Middle frontal gyrus (tissue), 1 donor: ENCODE results near the gene HS2ST1.

ENCODE experiments used
- DNase-seq: peaks from one replicate; pipeline ENCODE4 v3.0.0-alpha.2; 2015; ENCODE audit warnings: low spot score; ENCODE audit errors: extremely low spot score

HS2ST1 gene

DNA sequence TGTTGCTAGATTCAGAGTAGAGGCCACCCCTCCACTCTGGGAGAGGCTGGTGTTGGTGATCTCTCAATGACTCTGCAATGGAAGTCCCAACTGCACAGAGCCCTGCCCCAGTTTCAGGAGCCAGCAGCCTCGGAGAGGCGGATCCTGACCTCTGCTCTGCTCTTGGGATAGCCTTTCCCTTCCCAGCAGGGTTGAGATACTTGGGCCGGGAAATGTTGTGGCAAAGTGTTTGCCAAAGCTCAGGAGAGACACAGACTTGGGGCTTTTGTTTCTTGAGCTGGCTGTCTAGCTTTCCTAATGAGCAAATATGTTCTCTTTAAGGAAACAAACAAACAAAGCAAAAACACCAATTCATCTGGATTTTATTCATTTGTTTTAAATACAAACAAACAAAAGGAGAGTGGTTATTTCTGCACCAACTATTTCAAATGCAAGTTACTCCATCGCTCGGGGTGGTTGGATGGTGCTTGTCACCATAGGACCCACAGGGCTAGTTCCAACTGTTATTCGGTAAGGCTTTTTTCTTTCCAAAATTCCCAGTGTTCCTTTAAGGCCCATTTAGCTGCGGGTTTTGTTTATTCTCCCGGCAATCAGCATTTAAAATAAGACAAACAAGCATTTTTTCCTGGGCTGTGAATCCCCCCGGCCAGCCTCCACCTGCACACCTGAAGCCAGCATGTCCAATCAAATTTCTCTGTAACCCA is 220.3 kb downstream of the HS2ST1 start:
- DNase-seq, result no peak

DNA sequence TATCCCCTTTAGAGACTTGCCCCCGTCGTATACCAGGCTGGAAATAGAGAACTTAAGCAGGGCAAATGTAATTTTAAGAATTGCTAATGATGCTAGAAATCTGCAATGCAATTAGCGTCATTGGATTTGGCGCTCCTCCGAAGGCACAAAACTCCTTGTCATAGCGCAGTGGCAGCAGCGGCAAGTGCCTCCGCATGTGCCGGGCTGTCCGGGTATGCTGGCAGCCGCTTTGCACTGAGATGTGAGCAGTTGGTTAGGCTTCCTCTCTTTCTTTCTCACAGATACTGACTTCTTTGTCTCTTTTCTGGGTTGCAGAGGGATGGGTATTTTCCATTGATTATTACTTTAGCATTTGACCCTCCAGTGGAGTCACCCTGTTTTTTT is 220.9 kb downstream of the HS2ST1 start:
- peak; percentile 82 for DNase-seq

DNA sequence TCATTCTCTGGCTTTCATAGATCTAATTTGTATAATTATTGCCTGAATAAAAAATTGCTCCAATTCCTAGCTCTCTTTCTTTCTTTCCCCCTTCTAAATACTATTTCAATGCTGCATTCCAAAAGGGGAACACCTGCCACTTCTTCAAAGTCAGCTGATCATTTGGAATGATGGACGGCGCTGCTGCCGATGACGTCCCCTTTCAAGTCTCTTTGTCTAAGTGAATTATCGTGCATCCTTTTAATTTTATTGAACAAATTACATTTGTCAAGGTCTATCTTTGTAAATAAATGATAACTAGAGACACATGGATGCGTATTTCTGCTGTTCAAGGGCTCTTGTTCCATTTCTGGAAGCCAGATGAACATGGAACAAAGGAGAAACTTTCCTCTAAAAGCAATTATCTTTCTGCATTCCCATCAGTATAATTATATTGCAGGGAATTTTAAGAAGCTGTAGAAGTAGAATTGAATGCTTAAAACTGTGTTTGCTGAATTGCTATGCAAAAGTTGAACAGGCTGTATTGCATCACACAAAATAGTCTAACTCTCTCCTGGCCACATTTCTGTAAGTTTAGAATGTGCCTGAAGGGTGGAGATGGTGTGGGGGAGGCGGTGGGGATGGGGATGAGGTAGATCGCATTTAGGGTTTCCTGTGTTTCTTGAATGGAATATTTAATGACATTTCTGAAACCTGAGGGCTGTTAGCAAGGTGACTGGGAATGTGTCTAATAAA is 222.3 kb downstream of the HS2ST1 start:
- no peak for DNase-seq

DNA sequence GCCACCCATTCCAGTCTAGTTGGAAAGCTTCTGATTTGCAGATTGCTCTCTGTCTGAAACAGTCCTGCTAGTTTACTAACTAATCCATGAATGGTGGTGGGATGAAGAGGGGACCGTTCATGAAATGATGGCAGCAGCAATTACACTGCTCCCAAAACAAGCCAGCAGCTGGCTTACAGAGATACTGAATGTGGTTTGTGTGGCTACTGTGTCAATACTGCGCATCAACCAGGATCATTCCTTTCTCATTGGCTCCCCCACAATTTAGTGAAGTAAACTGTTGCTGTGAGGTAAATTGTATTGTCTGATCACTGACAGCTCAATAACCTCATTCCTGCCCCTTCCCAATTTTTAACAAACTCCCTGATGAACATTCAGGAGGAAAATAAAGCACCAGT is 222.9 kb downstream of the HS2ST1 start:
- DNase-seq, result no peak

DNA sequence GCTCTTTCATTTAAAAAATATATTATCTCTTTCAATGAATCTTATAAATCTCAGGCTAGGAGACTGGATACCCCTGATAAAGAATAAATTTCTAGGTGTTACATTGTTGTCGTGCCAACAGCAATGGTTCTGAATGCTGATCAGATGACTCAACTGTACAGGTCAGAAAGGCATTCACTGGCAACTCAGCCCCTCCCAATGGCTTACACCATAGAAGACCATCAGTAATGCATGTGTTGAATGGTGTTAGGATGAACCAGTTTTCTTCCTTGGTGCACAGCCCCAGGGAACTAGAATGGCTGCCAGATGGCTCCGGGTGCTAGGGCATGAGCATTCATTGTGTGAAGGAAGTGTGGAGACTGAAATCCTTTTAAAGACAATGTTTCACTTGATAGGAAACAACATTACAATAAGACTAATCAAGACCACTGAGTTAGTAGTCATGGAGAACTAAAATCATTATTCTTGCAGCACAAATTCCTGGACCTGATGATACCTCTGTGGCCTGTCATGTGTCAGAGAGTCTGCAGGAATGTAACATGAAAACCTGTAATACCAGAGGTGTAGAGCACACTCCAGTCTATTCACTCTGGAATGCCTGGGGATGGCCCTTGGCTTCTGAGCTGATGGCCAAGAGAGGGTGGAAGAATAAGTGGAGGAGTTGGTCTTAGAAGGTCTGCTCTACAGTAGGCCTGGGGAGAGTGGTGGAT is 226.6 kb downstream of the HS2ST1 start:
- no peak for DNase-seq

DNA sequence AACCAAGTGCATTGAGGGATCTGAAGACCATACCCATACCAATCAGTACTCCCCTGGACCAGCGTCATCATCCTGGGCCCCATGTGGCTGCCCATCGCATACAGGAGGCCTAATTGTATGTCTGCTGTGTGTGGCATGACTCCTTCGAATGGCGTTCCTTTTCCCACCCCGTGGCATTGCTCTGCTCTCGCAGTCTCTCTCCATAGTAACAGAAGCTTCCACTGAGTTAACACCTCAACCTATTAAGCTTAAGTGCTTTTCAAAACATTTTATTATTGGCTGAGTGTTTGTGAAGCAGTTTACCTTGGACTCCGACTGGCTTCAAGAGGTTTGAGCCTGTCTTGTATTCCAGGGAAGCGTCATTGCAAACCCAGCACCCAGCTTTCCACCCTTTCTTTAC is 227.1 kb downstream of the HS2ST1 start:
- no peak for DNase-seq

DNA sequence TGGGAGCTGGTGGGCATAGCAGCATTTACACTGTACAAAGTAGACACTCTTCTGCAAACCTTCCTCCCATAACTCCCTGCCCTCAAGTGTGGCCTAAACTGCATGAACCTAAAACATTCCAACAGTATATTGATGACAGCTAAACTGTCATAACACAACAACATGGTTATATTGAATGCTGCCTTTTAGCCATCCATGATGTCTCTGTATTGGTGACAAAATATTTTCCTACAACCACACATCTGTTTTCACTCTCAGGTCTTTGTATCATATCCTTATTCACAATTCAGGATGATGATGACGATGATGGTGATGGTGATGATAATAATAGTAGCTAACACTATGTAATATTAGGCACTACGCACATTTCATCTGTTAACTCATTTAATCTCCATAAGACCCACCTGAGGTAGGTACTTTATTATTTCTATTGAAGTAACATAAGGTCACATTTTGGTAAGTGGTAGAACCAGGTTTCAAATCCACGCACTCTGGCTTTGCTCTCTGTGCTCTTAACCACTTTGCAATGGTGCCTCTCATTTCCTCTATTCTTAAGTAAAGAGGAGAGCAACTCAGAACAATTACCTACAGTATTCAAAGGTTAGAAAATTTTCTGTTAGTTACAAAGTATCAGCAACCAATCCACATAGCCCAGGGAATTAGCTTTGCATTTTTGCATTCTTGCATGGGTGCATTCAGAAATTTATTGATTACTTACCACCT is 229.1 kb downstream of the HS2ST1 start:
- no peak for DNase-seq

DNA sequence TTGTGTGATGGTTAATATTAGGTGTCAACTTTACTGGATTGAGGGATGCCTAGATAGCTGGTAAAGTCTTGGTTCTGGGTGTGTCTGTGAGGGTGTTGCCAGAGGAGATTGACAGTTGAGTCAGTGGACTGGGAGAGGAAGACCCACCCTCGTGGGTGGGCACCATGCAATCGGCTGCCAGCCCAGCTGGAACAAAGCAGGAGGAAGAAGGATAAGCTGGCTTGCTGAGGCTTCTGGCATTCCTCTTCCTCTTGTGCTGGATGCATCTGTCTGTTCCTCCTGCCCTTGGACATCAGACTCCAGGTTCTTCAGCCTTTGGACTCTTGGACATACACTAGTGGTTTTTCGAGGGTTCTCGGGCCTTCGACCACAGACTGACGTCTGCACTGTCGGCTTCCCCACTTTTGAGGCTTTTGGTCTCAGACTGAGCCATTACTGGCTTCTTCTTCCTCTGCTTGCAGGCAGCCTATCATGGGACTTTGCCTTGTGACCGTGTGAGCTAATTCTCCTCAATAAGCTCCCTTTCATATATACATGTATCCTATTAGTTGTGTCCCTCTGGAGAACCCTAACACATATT is 230.0 kb downstream of the HS2ST1 start:
- DNase-seq, result no peak

DNA sequence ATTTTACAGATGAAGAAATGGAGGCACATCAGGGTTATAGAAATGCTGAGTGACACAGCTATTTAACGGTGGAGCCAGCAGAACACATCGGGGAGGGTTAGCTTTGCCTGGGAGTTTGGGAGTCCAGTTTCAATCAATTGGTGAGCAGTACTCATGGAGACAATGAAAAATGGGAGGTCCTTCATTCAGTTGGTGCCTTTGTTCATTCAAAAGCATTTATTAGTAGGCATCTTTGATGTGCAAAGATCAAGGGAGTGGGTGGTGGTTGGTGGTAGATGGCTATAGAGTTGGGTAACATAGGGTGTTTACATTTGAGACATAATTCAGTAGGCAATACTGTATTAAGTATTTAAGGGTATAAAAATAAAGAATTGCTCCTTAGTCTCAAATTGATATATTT is 230.5 kb downstream of the HS2ST1 start:
- no peak for DNase-seq

DNA sequence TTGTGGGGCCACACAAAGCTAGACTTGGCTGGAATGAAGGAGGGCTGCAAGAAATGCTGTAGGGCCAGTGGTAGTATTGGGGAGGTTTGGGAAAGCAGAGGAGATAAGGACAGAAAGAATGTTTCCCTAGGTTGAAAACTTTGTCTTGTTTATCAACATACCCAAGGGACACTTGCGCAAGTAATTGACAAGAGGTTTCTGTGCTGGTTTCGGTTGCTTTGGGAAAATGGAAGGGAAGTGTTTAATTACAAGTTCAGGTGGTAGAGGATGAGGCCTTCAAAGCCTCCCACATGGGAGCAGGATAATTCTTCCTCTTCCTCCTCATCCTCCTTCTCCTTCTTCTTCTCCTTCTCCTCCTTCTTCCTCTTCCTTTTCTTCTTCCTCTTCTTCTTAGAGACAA is 232.1 kb downstream of the HS2ST1 start:
- no peak for DNase-seq

DNA sequence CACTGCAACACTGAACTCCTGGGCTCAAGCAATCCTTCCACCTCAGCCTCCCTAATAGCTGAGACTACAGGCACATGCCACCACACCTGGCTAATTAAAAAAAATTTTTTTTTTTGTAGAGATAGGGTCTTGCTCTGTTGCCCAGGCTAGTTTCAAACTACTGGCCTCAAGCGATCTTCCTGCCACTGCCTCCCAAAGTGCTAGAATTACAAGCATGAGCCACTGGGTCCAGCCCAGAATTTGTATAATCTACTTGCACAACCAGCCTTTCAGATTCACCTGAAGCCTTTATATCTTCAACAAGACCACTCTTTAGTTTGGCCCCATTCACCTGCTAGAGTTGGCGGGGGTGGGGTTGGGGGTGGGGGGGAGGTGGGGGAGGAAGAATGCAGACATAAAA is 232.6 kb downstream of the HS2ST1 start:
- no peak for DNase-seq

DNA sequence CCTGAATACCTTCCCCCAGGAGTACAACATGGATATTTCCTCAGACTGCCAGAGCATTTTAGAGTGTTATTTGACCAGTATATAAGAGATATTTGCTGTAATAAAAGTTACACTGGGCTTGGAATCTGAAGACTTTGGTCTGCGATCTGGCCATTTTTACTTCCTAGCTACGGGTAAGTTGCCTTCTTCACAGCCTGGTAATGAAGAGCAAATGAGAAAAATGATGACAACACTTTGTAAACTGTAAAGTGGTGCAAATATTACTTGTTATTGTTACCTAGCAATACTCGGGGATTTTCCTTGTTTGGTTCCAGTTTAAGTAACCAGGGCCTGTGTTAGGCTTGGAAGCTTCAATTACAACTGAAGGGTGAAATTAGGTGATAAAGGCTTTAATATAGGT is 233.4 kb downstream of the HS2ST1 start:
- no peak for DNase-seq

DNA sequence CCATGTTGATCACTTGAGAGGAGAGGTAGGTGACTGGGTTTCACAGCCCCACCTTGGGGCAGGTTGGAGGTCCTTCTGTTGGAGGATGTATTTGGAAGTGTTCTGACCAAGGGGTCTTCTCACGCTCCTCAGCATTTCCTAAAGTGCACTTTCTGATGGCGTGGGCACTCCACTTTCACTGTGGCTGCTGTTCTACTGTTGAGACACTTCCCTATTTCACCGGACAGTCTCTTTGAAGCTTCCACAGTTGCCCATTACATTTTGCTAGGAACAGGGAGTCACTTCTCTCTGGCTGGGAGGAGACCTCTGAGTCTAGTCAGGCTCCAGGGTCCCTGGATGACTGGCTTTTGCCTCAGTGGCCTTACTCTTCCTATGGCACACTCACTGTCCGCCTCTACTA is 234.2 kb downstream of the HS2ST1 start:
- no peak for DNase-seq

DNA sequence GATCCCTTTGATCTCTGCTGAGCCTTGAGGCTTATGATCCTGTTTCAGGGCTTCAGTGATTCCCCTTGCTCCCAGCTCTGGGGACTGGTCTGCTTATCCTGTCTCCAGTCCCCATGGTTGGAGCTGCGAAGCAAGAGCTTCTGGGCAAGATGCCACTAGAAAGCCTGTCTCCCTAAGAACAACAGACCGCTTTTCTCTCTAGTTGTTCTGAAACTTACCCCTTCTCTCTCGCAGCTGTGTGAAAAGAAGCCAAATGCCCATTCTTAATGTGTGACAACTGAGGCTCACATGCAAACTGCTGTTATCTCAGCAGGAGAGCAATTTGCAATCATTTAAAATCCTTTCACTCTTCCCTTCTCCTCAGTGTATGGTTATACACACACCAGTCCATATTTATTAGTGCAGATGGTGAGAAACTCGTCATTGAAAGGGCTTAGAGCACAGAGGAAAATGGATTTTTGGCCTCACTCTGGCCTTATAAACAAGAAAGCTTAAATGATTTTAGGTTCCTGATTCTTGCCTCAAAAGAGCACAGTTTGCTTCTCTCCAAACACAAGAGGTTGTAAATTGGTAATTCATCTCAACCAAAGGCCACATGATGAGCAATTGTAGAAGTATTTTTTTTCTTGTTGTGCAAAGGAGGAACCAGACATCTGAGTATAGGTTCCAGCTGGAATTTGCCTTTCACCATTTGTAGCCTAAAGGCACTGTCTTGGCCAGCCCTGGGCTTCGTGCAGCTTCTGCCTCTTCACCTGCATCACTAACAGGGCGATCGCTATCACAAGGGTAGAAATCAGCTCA is 235.0 kb downstream of the HS2ST1 start:
- no peak for DNase-seq

DNA sequence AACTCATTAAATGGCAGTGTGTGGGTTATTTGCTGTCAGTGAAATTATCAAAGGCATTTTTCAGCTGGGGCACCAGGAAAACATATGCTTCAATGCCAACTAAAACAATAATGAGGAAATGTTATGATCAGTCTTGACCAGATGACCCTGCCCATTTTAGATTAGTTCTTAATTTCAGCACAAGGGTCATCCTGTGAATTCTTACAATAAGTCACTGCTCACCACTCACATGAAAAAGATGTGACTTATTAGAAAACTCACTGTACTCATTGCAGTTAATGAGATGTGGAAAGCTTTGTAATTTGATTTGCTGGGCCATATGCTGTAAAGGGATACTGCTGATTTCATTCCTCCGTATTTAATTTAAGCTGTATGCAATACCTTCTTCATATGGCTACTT is 235.7 kb downstream of the HS2ST1 start:
- DNase-seq, result no peak

DNA sequence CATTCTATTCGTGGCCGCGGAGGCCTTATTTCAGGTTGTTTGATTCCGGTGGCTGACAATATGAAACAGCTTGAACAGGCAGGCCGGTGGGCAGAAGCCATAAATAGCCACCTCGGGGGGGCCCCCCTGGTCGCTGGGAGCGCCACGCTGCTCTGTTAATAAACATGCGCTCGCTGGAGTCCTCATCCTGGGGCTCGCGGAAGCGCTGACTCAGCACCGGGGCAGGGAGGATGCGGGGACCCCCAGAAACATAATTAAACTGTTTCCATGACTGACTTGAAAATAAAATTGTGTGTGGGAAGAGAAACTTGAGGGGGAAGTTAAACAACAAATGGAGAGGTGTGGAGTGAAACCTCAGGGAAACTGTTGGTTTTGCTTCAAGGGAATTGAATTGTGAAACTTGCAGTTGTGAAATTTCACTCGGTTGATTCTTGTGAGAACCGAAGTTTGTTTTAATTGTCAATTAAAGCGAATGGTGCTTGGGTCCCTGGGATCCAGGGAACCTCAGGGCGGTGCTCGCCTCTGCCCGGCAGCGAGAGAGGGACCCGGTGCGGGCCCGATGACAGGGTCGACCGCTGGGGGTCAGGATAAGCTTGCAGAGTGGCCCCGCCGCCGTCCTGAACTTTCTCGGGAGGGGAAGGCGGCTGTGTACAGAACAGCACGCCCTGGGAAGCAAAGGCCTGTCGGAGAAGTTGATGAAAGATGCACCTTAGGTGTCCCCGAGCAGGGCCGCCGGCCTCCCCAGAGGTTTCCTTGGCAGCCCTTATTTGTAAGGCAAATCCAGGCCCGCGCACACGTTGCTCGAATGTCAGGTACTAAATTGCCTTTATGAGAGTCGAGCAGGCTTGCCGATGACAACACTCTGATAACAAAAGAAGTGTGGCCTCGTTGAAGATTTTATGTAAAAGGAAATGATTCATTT is 237.3 kb downstream of the HS2ST1 start:
- no peak for DNase-seq

DNA sequence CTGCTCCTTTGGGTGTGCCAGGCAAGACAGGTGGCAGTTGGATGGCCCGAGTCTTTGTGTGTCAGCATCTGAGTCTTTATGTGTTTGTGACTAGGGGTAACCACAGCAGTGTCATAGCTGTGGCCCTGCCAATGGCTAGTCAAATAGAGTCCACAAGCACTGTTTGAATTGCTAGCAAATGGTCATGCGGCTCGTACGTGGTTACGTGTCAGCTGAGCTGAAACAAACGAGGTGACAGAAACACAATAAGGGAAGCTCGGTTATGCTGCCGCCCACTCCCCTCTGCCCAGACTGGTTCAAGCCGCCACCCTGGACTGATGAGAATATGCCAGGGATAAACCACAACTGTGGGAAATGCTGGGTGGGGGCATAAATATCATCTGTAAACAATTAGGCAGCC is 239.9 kb downstream of the HS2ST1 start:
- no peak for DNase-seq

DNA sequence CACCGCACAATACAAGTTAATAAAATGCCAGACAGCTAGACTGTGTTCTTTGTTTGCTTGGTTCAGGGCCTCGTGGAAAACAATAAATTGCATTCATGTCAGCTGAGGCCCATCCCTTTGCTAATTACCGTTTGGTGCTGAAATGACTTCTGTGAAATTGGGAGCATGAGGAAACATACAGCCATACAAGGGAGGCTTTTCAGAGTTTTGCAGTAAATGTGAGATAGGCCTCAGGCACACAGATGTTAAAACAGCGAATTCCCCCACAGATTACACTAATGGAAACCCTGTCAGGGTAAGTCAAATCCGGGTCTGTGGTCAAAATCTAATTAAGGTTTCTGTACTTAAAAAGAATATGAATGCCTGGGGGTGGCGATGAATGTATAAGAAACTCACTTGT is 240.7 kb downstream of the HS2ST1 start:
- no peak for DNase-seq

DNA sequence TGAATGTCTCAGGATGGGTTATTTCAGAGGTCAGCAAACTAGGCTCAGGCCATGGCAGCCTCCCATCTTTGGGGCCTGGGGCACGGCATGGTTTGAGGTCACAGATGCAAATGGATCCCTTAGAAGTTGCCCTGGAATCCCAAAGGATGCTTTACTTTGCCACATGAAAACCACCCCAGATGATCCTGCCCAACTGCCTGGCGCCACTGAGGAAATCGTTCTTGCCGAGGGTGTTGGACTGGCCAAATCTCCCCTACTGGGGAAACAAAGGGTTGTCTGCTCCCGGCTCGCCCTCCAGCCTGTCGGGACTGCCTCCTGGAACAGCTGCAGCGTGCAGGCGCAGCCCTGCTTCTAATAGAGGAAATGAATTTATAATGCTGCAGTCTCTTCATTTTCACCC is 241.2 kb downstream of the HS2ST1 start:
- no peak for DNase-seq

DNA sequence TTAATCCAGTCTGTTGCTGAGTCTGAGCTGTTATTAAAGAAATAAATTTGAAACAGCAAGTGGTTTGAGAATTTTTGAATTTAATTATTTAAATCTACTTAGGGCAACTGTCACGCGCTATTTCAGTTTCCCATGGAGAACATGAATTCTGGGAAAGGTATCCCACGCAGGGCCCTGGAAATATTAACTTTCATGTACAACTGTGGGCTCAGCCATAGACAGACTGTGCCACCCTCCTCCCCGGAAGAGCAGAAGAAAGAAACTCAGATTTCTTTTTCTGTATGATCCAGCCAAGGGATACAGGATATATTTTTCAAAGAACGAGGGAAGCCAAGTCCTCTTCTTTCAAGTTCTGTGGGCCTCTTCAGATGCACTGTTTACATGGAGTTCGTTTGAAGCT is 241.7 kb downstream of the HS2ST1 start:
- no peak for DNase-seq
